GM18861 (cell line): ENCODE results near the gene HMGN3.
A peak's percentile ranks its signal among the peaks of the same experiment; 100 is the strongest.
"Not testable (repeated sequence)": the region's sequence is repeated elsewhere in the genome, so short reads cannot be mapped to it uniquely, and the experiment has no call there.

ENCODE experiments used
- ATAC-seq: cut with Tn5 transposase; IDR thresholded peaks from one replicate; pipeline ENCODE4 v1.9.1; 2021; ENCODE audit not compliant: unreplicated experiment

Gene HMGN3

DNA sequence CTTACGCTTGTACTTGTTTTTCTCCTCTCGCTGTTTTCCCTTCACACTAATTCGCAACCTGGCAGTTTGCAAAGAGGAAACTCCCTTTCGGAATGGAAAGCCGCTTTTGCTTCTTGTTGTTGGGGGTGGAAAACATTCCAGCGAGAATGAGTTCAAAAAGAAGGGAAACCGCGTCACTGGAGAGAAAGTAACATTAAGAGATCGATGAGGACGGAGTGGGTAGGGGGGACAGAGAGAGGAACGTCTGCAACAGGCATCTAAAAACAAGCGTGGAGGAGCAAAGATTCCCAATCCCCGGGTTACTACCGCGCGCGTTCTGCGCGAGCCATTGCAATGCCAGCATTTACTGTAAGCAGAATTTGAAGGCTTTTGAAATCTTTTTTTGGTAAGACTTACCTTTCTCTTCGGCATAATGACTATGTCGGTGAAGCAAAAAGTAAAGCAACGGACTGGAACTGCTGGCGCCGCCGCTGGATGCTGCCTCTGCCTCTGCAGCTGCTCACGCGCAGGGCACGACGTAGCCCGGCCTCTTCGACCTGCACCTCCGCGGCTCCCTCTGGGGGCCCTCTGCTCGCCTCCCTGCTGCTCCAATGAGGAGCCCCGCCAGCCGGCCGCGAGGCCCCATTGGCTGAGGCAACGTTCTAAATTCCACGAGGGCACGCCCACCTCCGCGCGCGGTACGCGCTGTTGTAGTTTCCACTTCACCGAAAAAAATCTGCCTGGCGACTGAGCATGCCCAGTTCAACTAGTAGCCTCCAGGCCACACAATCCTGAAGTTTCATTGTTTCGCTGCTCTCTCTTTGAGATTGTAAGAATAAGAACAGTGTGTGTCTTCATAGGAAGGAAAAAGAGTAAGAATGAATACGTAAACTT lies at the start of gene HMGN3:
Gene HMGN3 (minus strand): TSS at position 533 of the 873 bp plus-strand sequence.
- peak; percentile 93 for ATAC-seq

DNA sequence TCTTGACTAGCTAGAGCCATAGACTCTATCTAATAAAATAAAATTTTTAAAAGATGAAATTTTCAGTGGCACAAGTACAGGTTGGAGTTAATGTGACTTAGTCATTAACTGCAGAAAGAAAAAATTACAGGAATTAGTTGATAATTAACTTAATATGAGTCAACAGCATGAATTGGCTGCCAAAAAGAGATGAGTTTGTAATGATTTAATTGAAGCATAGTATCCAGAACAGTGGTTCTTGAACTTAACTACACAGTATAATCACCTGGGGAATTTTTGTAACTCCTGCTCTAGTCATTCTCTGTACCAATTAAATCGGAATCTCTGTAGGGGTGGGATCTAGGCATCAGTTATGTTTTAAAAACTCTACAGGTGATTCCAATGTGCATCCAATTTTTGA lies 46.3 kb upstream of the HMGN3 start:
- ATAC-seq, result peak; percentile 56

DNA sequence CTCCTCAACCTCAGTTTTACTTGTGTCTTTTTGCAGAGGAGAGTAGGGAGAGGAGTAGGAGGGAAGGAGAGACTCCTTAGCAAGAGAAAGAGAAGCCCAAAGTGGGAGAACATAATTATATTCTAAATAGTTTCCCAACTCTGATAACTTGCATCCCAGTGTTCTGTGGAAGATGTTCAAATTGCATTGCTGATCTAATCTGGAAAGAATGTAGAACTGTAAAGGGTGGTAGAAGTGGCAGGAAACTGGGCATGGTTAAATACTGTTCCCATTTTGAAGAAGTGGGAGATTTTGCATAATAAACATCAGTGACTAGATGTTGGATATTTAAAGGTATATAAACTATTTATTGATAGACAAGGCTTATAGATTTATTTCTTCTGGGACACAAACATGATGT lies 42.6 kb upstream of the HMGN3 start:
- no peak for ATAC-seq

DNA sequence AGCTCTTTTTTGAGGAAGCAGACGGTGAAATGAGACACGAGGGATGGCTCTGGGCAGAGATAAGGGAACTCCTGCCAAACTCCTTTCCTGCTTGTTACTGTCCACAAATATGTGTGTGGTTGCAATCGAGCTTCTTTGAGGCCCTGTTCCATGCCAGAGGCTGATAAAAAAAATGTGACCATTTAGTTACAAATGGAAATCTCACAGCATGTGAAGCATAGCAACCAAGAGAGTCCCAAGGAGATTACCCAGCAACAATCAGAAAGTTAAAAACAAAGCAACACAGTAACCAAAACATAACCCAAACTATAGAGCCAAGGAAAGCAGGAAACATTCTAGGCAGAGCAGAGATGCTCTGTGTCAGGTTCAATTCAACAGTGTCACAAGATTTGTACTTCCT lies 35.4 kb upstream of the HMGN3 start:
- ATAC-seq, result no peak

DNA sequence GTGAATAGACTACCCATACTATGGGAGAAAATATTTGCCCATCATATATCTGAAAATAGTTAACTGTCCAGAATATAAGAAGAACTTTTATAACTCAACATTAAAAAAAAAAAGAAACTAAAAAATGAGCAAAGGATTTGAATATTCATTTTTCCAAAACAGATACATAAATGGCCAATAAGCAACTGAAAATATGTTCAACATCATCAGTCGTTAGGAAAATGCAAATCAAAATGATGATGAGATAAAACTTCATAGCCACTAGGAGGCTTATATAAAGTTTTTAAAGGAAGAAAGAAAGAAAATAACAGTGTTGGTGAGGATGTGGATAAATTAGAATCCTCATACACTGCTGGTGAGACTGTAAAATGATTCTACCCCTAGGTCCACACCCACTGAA lies 32.6 kb upstream of the HMGN3 start:
- no peak for ATAC-seq

DNA sequence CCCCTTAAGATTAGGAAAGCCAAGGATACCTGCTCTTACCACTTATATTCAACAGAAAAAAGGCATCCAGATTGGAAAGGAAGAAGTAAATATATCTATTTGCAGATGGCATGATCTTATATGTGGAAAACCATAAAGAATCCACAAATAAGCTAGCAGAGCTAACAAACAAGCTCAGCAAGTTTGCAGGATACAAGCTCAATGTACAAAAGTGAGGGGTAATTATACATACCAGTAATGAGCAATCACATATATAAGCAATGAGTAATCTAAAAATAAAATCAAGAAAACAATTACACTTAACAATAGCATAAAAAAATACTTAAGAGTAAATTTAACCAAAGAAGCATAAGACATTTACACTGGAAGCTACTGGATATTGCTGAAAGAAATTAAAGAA lies 31.6 kb upstream of the HMGN3 start:
- no peak for ATAC-seq

DNA sequence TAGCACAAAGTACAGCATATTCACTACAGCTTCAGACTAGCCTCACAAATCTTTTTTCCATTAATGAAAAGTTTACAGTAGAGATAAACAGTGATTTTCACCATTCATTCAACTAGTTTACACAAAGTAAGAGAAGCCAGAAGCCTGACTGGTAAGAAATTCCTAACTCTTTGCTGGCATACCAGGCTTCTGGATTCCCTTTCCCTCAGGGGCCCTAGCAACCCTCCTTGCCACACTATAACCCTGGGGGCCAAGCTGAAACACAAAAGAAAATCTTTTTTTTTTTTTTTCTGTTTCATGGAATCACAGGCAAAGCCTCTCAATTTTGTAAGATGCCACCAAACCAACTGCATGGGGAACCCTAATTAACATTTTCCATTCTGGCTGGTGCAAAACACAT lies 28.9 kb upstream of the HMGN3 start:
- no peak for ATAC-seq

DNA sequence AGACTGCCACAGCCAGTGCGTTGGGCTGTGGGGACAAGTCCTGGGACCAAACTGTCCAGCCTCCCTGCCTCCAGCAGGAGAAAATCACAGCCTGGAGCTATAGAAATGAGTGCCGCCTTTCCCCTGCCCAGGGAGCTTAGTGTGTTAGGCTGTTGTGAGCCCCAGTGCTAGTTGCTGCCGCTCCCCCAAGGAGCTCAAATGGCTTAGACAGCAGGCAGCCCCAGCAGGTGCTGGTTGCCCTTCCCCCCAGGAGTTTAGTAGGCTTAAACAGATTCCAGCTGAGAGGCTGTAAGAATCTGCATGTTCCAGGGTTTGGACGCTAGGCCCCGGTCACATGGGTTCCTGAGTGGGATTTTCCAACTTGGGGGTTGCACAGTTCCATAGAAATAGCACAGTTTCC lies 27.2 kb upstream of the HMGN3 start:
- ATAC-seq, result no peak

DNA sequence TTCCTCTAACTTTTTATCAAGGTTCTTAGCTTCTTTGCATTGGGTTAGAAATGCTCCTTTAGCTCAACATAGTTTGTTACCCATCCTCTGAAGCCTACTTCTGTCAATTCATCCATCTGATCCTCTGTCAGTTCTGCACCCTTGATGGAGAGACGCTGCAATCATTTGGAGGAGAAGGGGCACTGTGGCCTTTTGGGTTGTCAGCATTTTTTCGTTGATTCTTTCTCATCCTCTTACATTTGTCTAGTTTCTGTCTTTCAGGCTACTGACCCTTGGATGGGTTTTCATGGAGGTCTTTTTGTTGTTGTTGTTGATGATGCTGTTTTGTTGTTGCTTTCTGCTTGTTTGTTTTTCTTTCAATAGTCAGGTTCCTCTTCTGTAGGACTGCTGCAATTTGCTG lies 26.3 kb upstream of the HMGN3 start:
- ATAC-seq, result no peak

DNA sequence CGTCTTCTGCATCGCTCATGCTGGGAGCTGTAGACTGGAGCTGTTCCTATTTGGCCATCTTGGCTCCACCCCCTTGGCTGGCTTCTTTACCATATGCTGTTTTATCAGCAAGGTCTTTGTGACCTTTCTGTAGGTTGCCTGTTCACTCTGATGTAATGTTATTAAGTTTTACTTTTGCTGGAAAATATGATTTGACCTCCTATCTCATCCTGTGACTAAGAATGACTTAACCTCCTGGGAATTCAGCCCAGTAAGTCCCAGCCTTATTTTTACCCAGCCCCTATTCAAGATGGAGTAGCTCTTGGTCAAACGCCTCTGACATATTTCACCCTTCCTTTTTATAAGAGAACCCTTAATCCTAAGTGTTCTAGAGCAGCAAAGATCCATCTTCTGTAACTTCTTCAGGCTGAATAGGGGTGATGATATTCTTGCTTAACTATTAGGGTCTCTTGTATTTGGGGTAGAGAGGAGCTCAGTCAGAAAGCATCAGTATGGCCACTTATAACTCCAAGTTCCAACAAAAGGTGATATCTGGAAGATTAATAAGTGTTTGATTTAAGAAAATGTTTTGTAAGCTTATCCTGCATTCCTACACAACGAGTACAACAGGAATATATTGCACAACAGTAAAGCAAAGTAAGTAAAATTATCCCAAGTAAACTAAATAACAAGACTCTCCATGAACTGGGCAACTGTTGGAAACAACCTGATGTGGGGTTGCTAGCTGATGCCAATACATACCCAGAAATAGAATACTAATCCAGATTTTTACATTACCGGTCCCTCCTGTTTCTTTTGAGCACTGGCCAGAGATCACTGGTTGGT lies 23.1 kb upstream of the HMGN3 start:
- ATAC-seq, result no peak

DNA sequence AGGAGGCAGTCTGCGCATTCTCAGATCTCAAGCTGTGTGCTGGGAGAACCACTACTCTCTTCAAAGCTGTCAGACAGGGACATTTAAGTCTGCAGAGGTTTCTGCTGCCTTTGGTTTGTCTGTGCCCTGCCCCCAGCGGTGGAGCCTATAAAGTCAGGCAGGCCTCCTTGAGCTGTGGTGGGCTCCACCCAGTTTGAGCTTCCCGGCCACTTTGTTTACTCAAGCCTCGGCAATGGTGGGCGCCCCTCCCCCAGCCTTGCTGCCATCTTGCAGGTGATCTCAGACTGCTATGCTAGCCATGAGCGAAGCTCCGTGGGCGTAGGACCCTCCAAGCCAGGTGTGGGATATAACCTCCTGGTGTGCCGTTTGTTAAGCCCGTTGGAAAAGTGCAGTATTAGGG lies 22.3 kb upstream of the HMGN3 start:
- not testable (repeated sequence) for ATAC-seq

DNA sequence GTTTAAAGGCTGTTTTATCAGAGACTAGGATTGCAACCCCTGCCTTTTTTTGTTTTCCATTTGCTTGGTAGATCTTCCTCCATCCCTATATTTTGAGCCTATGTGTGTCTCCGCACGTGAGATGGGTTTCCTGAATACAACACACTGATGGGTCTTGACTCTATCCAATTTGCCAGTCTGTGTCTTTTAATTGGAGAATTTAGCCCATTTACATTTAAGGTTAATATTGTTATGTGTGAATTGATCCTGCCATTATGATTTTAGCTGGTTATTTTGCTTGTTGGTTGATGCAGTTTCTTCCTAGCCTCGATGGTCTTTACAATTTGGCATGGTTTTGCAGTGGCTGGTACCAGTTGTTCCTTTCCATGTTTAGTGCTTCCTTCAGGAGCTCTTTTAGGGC lies 20.6 kb upstream of the HMGN3 start:
- ATAC-seq, result not testable (repeated sequence)

DNA sequence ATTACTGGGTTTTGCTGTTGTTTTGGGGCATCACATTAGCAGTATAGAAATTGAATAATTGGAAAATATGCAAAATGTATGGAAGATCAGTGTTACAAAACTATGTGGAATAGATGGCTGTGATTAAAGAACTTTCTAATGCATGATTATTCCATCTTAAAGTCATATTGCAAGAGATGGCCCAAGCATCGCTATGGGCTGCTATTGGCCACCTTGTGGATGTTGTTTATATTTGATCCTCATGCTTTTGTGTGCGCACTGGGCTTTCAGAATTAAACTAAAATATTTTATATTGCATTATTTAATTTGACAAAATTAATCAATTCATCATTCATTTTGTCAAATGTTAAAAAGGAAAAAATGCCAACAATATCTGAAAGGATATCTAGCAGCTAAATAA lies 16.1 kb upstream of the HMGN3 start:
- no peak for ATAC-seq

DNA sequence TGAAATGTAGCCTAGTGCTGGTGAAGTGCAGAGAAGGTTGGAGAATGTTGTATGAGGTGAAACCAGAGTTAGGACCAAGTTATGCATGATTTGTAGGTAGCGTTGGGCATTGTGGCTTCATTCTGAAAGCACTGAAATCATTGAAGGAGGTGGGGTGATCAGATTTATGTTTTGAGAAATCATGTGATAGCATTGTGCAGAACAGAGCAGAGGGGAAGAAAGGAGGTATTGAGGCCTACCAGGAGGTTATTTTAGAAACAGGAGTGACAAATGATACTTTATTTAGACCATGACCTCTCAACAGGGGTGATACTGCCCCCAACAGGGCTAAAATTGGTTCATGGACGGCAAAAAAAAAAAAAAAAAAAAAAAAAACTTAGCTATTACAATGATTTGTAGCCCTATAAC lies 15.6 kb upstream of the HMGN3 start:
- ATAC-seq, result peak; percentile 69

DNA sequence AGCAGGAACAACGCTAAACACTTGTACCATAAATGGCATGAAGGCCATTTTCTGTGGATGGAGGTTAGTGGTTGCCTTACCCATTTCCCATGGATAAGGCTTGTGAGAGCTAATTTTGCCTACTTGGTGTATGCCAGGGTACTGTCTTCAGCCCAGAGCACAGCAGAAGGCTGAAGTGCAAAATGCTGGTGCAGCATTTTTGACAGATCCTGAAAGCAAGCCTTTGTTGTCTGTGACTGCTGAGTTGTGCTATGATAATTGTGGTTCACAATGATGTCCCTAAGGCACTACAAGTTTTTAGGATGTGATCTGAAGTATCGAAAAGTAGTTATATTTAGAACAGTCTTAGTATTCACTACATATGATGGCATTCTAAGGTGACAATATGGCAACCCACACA lies 14.7 kb upstream of the HMGN3 start:
- ATAC-seq, result no peak

DNA sequence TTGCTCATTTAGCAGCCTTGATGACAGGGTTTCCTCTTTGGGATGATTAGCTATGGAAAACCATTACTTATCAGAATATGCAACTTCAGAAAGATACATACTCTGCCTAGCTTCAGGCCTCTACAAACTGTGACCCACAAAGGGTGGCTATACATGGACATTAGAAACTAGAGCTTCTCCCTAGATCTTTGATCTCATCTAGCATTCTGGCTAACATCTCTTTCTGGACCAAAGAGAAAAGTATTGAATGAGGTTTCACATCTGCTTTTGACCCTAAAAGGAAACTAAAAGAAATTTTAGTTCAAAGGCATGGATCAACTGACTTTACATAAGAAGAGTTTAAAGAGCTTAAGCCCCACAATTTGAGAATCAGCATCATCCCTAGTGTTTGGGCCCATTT lies 12.4 kb upstream of the HMGN3 start:
- peak; percentile 78 for ATAC-seq

DNA sequence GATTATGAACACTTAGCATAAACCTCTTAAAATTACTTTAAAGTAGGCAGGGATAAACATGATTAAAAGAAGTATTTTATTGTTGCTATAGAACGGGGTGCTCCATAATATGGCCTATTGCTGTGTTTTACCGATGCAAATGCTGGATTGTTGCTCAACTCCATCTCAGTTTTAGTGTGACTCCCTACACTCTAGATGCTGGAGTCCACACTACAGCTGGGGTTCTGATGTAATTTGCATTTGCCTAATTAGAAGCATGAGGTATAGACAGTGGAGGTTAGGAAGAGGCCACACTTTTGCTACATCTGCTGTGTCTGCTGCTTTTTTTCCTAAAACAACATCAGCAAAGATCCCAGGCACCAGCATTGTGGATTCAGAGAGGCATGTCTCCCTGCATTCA lies 6.7 kb upstream of the HMGN3 start:
- ATAC-seq, result no peak

DNA sequence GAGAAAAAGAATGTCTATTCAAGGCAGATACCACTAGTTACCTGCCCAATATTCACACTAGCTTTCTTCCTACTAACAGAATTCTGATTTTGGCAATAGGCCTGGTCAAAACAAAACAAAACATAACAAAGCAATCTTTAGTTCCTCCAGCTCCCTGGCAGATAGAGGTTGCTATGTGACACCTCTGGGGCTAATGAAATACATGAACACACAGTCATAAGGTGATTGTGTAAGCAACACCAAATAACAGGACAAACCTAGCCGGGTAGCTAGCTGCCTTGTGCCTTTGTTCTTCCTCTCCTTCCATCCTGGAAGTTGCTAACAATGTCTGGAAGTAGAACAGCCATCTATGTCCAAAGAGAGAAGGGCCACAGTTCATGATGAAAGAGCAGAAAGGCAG lies 6.0 kb upstream of the HMGN3 start:
- no peak for ATAC-seq

DNA sequence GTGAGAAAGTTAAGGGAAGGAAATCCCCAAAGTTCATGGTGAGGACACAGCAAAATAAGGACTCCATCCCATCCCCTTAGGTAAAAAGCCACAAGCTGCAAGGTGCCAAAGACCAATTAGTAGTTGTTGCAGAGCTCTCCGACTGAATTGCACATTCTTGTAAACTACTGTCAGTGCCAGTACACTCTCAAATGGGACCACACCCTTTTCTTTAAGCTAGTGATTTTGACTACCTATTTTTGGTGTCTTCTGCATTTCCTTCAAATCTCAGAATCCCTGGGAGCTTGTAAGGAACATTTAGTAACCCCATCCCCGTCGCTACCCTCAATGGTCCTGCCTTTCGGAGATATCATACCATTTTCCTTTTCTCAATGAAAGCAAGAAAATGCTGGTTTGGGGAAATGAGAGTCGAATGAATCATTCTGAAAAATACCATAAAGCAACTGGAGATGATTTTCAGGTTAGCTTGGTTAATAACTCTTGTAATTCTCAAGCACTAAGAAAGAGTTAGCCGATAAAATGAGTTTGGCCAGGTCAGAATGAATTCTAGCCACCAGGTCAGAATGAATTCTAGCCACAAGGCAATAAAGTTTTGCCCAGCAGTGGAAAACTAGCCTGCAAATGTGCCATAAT lies 5.2 kb upstream of the HMGN3 start:
- ATAC-seq, result peak; percentile 70

DNA sequence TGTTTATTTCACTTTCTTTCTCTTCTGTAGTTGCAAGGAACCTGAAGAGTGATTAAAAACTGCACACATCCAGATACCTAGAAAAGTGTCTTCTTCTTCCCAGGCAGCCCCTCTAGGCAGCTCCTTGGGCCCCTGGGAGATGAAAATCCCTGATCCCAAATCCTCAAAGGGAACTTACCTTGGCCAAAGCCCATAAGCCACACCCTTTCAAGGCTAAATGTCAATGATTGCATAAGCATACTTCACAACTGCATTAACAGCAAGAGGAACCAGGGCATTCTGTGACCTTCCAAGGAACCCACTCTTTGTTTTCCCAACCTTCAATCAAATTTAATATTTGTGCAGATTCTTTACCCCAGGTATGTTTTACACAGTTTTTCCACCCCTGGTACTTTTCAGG lies 4.4 kb upstream of the HMGN3 start:
- ATAC-seq, result no peak

DNA sequence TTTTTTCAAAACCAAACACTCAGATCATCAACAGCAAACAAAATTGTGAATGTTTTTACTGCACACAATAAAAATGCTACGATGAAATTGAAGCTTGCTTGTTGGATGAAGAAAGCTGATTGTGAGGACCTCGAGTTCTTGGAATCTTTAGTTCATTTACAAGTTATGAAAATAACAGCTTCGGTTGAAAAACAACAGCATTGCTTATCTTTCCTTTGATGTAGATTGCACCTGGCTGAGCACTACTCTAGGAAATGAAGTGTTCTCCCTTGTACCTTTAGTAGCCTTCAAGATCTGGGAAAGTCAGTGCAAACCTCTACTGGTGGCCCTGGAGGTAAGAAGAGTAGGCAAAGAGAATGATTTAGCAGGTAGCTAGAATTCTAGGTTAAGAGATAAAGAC lies 2.2 kb upstream of the HMGN3 start:
- ATAC-seq, result no peak
